Peyer's patch (tissue), 4 donors: ENCODE measurements around the gene VPS35L.

Experiments
- CTCF ChIP-seq, 6 experiments: fragments of 450-650 bp in 4 of 6; fragments of 200-600 bp in 2 of 6; sonication (generic) in 1 of 6; IDR thresholded peaks; one replicate each; pipeline ENCODE4 v1.5.1; 2017 to 2019; ENCODE audit warnings: antibody characterized with exemption in 6 of 6, mild to moderate bottlenecking in 3 of 6, moderate library complexity in 1 of 6
- POLR2A ChIP-seq, 2 donors: fragments of 450-650 bp; IDR thresholded peaks; one replicate each; pipeline ENCODE4 v1.5.1; 2017; ENCODE audit warnings: antibody characterized with exemption in 2 of 2, mild to moderate bottlenecking in 2 of 2, moderate library complexity in 2 of 2

DNA sequence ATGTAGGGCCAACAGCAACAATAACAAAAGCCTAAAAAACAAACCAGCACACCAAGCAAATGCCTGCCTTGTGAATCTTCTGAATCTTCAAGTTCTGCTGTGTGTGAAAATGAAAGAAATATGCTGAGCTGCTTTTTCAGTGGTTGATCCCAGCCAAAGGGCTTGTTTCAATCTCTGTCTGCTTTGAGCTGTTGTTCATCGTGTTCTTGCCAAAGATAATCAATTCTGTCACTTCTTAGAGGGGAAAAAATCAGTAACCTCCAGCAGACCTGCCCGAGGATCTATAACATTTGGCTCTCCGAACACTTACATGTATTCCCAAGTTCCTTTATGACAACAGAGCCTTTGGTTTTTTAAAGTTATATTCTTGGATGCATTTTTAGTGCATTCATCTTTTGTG, 65.9 kb downstream of the VPS35L start:
- no peak for TF ChIP-seq CTCF (IDR thresholded peaks at IDR 0.05)
- TF ChIP-seq POLR2A (IDR thresholded peaks at IDR 0.05) = no peak
